ENCODE results near the gene KAZN.

Gene KAZN

DNA sequence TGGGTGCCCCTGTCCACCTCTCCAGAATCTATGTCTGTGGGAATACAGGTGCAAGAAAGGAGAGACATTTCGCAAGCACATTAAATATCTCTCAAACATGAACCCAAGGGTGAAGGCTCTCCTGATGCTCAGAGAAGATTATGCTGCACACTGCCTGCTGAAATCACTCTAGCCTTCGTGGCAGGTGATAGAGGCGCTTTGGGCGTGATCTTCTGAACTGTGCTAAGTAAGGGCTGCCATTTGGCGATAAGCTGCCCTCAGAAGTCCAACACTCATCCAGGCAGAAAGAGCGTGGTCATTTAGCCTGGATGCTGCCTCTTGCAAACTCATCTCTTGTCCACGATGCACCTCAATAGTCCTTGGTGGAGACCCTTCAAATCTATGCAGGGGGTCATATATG lies 241.9 kb downstream of the KAZN start:
- DNase-seq, result no peak

DNA sequence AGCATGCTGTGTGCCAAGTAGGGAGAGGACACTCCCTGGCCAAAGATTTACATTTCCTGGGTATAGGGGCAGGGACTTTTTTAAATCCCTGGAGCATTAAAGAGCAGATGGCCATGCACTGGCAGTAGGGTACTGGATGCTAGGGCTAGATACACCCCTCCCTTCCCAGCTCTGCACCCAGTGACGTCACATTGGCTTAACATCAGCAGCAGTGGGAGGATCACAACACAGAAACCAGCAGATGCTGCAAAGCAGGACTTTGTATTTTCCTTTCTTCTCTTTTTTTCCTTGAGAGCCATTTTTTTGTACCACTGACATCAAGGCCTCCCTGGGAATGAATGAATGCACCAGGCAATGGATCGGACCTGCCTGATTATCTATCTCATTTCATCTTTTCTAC lies 243.0 kb downstream of the KAZN start:
- DNase-seq, result no peak

DNA sequence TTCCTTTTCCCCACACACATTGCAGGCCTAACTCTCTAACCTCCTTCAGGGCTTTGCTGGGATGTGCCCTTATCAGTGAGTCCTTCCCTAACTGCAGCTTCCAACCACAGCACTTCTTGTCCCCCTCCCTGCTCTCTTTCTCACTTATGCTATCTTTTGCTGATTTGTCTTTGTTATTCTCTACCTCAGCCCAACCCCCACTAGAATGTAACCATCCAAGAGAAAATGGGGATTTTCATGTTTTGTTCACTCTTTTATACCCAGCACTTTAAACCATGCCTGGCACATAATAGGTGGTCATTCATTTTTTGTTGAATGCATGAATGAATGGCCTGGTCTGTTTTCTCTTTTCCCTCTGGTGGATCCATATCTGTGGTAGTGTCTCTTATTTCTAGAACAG lies 243.5 kb downstream of the KAZN start:
- no peak for DNase-seq

DNA sequence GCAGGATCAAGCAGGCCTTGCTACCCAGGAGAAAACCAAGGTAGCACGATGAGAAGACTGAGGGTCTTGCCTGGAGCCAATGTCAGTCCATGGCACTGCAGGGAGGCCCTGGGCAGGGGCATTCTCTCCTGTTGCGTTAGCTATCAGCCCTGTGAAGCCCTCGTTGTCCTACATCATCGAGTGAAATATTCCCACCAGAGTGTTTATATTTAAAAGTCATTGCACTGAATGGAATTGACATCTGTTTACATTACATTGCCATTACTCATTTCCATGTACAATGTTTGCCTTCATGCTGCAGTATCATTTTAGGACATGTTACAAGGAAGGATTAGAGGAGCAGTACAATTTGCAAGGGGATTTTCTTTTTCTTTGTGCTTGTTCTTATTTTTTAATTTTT lies 243.9 kb downstream of the KAZN start:
- DNase-seq, result no peak

DNA sequence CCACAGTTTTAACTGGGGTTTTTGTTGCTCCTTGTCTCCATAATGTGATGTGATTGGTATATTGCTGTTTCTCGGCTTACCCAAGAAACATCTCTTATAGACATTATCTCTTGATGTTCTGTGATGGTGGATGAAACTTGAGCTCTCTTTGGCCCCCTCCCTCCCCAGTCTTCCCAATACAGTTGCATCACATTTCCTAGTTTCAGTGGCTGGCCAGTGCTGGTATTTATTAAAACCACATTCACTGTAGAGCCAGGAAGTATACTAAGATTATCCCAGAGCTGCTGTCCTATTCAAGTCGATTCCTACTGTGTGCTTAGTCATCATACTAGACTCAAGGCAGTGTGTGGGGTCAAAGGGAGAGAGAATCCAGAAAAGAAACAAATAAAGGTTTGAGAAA lies 244.4 kb downstream of the KAZN start:
- no peak for DNase-seq

DNA sequence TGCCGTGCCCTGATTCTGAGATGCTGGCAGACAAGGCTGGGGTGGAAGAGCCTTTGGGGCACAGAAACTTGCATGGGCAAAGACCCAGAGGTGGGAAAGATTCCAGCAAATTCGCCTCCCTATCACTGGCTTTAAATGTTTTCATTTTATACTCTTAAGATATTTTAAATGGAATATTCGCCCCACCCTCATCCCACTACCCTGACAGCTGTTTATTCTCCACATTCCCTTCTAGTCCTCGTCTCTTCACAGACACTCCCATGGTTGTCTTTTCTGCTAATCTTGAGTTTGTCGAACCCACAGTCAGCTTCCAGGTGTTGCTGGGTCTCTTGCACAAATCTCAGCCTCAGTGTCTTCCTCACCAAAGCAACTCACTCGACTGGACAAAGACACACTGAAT lies 245.0 kb downstream of the KAZN start:
- DNase-seq, result no peak

DNA sequence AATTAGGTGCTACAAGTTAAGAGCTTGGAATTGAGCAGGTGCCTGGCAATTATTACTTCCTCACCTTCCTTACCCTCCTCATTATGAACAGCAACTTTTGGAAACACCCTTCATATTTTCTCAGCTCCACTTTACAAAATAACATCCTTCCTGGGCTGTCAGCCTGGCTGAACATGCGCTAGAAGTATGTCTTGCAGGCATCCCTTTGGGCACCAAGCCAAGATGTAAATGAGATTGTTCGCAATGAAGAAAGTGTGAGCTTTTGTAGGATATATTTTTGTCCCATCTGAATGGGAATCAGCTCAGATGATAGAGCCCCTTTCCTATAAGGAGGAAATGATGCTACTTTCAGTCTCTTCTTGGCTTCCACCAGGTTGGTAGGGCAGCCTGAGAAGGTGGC lies 245.9 kb downstream of the KAZN start:
- no peak for DNase-seq

DNA sequence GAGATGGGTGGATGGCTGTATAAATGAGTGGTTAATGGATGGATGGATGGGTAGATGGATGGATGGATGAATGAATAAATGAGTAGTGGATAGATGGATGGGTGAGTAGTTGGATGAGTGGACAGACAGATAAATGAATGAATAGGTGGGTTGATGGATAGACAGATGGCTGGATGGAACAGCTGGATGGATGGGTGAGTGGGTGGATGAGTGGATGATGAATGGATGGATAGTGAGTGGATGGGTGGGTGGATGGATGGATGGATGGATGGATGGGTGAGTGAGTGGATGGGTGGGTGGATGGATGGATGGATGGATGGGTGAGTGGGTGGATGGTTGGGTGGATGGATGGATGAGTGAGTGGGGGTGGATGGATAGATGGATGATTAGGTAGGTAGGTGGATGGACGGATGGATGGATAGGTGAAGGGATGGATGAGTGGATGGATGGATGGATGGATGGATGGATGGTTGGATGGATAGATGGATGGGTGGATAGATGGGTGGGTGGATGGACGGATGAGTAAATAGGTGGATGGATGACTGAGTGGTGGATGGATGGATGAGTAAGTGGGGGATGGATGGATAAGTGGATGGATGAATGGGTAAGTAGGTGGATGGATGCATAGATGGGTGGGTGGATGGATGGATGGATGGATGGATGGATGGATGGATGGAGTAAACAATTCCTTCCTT lies 246.6 kb downstream of the KAZN start:
- DNase-seq, result no peak

DNA sequence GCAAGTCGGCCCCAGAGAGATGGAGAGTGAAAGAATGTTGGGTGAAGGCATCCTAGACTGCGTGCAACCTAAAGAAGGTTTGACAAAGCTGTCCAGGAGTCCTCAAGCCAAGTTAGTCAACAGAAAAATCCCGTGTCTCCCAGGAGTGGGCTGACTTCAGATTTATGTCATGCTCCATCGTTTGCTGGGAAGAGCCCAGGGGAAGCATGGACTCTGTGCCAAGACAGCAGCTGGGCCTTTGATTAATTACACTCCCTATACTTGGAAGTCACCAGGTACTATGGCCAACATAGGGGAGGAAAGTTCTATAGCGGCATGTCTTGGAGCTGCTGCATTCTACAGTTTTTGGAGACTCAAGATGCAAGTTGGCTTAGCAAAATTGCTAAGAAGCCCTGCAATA lies 247.4 kb downstream of the KAZN start:
- DNase-seq, result no peak

DNA sequence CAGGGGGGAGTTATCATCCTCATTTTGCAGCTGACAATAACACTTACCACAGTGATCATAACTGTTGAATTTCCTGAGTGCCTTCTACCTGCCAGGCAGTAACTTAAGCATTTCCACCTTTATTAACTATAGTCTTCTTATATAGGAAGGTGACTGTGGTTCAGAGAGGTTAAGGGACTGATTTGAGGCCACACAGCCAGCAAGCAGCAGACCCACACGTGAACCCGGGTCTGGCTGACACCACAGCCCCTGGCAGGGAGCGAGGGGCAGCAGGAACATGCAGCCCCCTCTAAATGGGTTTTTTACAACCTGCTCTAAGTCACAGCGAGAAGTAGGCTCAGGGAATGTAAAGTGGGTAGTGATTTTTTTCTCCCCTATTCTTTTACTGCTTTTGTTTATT lies 248.2 kb downstream of the KAZN start:
- no peak for DNase-seq

DNA sequence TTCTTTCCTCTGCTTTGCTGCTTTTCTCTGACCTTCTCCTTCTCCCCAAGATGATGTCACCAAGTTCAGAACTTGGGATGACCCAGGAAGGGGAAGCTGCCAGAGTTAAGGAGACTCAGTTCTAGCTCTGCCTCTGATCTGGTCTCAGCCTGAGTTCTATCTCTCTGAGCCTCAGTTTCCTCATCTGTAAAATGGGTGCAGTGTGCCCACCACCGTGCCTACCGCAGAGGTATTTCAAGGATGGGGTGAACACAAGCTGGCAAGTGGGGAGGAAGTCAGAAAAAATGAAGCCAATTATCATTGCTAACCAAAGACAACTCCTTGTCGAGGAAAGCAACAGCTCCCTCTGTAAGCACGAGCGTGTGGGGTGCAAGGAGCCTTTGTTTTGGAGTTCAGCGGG lies 249.7 kb downstream of the KAZN start:
- no peak for DNase-seq

DNA sequence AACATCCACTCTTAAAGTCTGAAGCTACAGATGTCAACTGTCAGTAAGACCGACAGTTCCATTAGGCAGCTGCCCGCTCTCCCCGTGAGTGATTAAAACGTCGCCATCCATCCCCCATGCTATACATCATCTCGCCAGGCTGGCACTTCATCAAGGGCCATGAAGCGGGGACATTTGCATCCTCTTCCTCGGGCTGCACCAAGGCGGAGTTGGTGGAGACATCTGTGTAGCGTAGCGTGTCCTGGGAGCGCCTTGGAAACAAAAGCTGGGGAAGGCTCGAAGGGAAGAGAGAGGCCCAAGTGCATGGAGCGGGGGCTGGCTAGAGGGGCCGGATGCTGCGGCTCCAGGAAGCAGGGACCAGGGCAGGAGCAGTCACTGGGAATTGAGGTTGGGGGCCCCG lies 250.1 kb downstream of the KAZN start:
- DNase-seq, result no peak

DNA sequence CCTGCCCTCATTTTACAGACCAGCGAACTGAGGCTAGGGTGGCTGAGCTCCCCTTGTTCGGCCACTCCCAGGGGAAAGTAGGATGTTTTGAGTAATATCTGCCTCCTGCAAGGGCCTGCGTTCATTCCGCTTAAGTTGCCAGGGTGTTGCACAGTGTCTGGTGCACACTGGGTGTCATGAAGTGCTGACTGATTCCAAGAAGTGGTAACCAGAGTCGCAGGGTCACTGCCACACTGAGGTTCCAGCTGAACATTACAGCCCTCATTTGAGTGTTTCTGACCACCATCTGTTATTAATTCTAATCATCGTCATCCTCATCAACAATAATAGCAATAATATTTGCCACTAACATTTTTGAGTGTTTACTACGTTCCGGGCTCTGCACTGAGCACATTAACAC lies 250.6 kb downstream of the KAZN start:
- DNase-seq, result no peak

DNA sequence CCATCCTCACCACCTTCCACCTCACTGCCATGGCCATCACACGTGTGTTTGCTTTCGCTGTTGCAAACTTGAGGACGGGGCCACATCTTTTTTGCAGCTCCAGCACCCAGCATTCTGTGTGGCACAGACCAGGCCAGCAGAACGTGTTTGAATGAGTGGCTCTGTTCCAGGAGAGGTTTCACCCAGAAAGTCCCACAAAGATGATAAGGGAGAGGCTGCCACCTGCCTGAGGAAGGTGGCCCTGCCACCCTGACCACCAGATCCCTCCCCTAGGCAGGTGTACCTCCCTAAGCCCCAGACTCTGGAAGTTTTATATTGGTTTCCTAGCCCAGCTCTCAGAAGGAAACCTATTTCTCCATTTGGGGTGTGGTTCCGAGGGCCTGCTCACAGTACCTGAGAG lies 252.1 kb downstream of the KAZN start:
- DNase-seq, result no peak

DNA sequence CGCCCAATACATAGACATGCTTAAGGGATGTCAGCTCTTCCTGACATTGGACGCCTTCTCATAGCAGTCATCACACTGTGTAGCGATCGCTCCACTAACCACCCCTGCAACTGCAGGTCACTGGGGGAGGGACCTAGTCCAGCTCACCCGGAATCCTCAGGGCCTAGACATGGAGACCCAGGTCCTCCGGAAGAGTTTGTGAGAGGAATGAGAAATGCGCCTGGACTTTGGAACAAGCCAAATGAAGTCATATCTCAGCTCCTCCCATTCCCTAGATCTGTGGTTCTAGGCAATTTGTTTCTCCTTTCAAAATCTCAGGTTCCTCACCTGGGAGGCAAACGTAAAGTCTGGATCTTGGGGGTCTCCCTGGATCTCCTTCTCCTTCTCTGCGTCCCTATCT lies 253.3 kb downstream of the KAZN start:
- no peak for DNase-seq

DNA sequence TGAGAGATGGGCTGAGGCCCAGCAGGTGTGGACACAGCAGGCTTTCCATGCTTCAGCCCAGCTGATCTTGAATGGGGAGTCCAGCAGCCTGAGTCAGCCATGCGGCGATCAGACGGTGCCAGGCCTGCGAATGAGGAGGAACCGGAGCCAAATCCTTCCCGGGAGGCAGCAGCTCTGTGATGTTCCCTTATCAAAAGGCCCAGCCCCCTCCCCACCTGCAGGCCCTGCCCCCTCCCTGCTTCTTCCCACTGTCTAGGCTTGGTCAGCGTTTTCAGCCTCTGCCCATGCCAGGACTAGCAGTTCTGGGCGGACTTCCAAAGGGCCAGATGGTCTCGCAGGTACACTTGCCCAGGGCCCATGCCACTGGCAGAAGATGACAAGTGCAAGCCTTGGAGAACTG lies 253.8 kb downstream of the KAZN start:
- no peak for DNase-seq

DNA sequence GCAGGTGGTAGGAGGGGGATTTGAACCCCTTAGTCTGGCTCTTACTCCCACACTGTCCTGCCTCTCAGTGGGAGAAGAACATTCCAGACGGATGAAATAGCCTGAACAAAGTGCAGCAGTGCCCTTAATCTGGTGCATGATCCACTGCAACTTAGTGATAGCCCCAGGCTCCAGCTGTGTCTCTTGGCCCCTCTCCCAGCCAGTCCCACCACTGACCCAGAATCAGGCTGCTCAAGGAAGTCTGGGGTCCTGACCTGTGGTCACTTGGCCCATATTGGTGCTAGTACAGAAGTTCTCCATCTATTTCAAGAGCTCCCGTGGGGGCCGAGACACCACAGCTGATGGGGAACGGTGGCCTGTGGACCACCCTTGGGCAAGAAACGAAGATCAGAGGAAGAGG lies 255.0 kb downstream of the KAZN start:
- DNase-seq, result no peak

DNA sequence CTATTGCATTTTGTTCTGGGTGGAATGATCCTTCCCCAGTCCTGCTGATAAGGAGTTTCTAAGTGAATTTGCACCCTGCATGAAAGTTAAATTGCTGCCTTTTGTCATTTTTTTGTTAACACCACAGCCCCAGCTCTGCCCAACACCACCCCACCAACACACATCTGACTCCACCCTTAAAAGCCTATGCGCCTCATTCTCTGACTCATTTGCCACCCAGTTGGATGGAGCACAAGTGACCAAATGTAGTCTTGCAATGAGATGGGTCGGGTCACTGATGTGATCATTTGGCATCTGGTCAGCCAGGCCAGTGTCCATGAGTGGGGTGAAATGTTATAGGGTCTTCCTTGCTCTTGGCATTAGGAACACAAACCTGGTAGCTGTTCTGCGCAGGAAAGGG lies 256.8 kb downstream of the KAZN start:
- no peak for DNase-seq

DNA sequence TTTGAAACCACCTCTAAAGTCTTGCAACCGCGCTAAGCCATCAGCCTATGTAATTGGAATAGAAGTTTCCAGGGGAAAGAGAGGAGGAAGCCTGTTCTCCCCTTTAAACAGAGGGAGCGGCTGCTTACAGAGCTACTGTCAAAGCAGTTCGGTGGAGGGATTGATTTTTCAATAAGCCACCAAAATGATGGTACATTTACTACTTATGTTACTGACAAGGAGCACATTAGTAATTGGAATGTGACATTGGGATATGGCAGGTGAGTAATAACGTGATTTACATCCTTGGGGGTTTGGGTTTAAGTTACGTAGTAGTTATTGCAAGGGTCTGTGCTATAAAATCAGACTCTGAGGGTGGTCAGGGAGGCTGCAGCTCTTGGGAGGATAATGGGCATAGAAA lies 257.3 kb downstream of the KAZN start:
- DNase-seq, result no peak

DNA sequence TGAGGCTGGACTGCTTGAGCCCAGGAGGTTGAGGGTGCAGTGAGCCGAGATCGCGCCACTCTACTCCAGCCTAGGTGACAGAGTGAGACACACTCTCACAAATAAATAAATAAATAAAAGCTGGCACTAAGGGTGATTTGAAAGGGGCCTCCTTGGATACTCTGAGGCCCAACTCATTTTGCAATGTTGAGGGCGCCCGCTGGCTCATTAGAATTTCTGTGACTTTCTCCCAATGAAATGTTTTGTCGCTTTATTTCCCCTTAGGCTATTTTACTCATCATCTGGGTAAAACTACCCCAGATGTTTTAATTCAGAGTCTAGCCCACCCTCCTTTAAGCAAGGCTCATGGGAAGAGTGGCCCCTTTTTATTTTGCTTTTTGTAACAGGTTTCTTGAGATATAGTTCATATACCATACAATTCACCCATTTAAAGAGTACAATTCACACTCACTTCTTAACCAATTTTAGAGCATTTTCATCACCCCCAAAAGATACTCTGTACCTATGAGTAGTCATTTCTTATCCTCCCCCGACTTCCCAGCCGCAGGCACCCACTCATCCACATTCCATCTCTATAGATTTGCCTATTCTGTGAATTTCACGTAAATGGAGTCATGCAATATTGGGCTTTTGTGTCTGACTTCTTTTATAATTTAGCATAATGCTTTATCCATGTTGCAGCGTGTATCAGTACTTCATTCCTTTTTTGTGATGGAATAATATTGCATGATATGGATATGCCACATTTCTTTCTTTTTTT lies 259.1 kb downstream of the KAZN start:
- no peak for DNase-seq

DNA sequence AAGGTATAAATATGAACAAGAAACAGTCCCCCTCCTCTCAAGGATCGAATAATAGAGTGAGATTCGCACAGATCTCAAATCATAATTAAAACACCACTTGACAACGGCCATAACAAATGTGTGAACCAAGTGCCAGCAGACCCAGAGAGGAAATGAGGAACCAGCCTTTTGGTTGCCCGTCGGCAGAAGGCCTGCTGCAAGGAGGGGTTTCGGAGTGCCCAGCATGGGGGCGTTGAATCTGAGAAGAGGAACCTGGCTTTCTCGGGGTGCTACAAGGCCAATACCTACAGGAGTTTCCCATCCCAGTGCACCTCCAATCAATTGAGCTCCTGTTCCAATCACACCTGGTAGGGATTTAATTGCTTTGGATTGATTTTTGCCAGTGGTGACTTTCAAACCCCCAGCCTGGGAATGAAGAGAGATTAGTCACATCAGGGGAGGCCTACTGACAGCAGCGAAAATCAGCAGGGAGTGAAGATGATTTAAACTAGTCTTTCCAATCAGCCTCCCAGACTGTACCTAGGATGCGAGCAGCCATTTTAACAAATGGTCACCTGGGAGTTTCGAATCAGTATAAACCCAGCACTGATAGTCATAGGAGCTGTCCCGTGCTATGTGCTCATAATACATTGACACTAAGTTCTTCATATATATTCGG lies 263.8 kb downstream of the KAZN start:
- no peak for DNase-seq

DNA sequence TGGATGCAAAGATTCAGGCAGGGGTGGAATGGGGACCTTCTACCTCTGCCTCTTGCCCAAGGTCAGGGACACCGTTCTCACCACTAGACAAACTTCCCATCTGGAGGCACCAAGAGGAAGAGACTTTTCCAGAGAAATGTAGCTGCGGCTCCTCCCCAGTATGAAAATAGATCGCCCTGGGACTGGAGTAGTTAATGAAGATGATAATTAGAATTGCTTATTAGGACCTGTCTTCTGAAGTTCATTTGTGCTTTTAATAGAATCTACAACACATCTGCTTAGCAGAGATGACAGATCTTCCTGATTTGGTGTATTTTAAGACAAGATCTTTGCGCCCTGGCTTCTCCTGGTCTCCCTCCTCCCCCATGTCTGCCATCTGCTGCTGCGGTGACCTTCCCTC lies 266.6 kb downstream of the KAZN start:
- no peak for DNase-seq

DNA sequence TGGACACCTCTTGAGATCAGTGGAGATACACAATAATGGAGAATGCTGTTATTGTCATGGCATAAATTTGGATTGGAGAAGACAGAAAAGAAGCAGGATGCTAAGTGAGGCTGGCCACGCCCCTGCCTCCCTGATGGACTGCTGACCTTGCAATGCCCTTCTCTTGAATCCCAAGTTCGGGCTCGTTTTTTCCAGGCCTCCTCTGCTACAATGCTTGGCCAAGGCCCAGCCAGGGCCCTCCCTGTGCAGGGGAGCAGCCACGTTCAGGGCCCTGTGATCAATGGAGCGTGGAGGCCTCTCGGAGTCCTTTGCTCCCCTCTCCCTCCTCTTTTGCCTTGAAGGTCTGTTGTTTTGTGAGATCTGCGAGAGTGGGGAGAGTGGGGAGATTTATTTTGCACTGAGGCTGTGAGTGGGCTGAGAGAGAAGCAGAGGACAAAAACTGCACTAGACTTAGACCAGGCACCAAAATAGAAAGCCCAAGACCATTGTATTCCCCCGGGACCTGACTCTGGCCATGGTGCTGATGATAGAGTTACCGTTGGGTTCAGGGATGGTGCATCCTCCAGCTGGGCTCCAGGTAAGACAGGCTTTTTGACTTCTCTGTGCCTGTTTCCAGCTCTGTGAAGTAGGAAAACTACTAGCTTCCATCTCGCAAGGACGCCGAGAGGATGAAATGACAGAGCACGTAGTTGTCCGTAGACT lies 268.6 kb downstream of the KAZN start:
- no peak for DNase-seq

DNA sequence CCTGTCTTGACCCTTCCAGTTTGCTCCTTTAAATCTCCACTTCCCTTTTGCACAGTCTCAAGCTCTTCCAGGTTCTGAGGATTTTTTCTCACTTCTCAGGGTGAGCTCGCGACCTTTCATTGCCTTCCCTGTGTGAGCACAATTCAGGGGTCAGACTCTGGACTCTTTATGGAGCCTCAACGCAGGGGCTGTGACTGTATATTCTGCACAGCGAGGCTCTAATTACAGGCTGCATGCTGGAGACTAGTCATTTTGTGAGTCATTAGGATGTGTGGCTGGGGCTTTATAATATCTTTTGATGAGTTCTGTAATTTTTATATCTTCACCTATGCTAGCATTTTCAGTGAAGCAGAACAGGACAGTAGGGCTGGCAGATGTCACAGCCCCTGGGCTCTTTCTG lies 270.7 kb downstream of the KAZN start:
- no peak for DNase-seq
